ENCODE data around the gene CUTA. TPM values are rescaled to one million over a fixed set of nuclear protein-coding genes. Genes with fewer than 3 reads are reported as not detected.

The CUTA gene
- total and polyA plus RNA-seq, 2 experiments from 2014 or later = 207 to 421 TPM

DNA sequence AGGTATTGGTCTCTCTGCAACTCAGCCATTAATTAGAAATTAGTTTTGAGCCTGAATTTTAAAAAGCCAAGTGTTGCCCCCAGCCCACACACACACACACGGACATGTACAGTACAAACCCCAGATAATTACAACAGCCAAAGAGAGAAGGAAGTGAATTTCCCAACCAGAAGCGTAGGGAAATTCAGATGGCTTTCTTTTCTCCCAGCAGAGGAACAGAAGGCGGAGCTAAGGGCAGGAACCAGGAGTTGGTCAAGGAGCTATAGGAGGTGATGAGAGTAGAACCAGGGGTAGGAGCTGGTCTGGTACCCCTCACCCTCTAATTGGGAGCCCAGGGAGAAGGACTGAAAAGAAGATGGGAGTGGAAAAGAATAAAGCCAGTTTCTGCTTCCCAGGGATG is 32.5 kb upstream of the CUTA start:
- peaks cover 13% of the 10 kb centered on the region for H3F3A ChIP-seq (replicated peaks; ENCODE audit: low read depth)
- H3K79me2 ChIP-seq (replicated peaks; ENCODE audit: insufficient read depth) = peaks cover 8% of the 10 kb centered on the region
- peaks cover 4% of the 10 kb centered on the region; the same call in 1 of the 2 replicates for H3K4me1 ChIP-seq (ENCODE audit: insufficient read depth)
- Mint-ChIP-seq H3K4me3 (no peak overlapping the region; the same call in 2 of the 3 replicates), H3K27me3 (ENCODE audit: insufficient read depth, low read depth, poor library complexity) (peaks cover 32% of the 10 kb centered on the region), H3K9me3 (peaks cover 7% of the 10 kb centered on the region; the same call in 2 of the 3 replicates), H3K36me3 (ENCODE audit: low read depth) (peaks cover 78% of the 10 kb centered on the region), H3K27ac (no peak overlapping the region), H3K4me1 (peaks cover 29% of the 10 kb centered on the region)
- peaks cover 17% of the 10 kb centered on the region for H3K36me3 ChIP-seq (ENCODE audit: insufficient read depth)
- H3K27ac ChIP-seq (ENCODE audit: low read depth) = no peak overlapping the region
- H3K4me2 ChIP-seq = no peak overlapping the region
- no peak for DNase-seq (ENCODE audit: low spot score)
- no peaks in the 10 kb centered on the region for H3K9me2 ChIP-seq (ENCODE audit: insufficient read depth)
- no peak overlapping the region for H3K4me3 ChIP-seq
- no peak overlapping the region for H2AFZ ChIP-seq
- H4K20me1 ChIP-seq (replicated peaks; ENCODE audit: insufficient read depth) = peaks cover 2% of the 10 kb centered on the region
- TF ChIP-seq REST (IDR thresholded peaks at IDR 0.05; ENCODE audit: unreplicated experiment) = no peak
- no peak for TF ChIP-seq POLR2AphosphoS5 (IDR thresholded peaks at IDR 0.05; ENCODE audit: low read depth)
- no peak for TF ChIP-seq CTCF (conservative IDR thresholded peaks at IDR 0.05; ENCODE audit: low read depth in 2 of 2)
- no peak for TF ChIP-seq CREB1 (CRISPR knock-in tag; IDR thresholded peaks at IDR 0.05; ENCODE audit: low read depth)
- TF ChIP-seq ETS1 (IDR thresholded peaks at IDR 0.05) = no peak
- no peak for TF ChIP-seq NANOG (IDR thresholded peaks at IDR 0.05; ENCODE audit: borderline replicate concordance)
- TF ChIP-seq STAT1 (IDR thresholded peaks at IDR 0.05; ENCODE audit: unreplicated experiment) = no peak
- TF ChIP-seq, protein P1, sequence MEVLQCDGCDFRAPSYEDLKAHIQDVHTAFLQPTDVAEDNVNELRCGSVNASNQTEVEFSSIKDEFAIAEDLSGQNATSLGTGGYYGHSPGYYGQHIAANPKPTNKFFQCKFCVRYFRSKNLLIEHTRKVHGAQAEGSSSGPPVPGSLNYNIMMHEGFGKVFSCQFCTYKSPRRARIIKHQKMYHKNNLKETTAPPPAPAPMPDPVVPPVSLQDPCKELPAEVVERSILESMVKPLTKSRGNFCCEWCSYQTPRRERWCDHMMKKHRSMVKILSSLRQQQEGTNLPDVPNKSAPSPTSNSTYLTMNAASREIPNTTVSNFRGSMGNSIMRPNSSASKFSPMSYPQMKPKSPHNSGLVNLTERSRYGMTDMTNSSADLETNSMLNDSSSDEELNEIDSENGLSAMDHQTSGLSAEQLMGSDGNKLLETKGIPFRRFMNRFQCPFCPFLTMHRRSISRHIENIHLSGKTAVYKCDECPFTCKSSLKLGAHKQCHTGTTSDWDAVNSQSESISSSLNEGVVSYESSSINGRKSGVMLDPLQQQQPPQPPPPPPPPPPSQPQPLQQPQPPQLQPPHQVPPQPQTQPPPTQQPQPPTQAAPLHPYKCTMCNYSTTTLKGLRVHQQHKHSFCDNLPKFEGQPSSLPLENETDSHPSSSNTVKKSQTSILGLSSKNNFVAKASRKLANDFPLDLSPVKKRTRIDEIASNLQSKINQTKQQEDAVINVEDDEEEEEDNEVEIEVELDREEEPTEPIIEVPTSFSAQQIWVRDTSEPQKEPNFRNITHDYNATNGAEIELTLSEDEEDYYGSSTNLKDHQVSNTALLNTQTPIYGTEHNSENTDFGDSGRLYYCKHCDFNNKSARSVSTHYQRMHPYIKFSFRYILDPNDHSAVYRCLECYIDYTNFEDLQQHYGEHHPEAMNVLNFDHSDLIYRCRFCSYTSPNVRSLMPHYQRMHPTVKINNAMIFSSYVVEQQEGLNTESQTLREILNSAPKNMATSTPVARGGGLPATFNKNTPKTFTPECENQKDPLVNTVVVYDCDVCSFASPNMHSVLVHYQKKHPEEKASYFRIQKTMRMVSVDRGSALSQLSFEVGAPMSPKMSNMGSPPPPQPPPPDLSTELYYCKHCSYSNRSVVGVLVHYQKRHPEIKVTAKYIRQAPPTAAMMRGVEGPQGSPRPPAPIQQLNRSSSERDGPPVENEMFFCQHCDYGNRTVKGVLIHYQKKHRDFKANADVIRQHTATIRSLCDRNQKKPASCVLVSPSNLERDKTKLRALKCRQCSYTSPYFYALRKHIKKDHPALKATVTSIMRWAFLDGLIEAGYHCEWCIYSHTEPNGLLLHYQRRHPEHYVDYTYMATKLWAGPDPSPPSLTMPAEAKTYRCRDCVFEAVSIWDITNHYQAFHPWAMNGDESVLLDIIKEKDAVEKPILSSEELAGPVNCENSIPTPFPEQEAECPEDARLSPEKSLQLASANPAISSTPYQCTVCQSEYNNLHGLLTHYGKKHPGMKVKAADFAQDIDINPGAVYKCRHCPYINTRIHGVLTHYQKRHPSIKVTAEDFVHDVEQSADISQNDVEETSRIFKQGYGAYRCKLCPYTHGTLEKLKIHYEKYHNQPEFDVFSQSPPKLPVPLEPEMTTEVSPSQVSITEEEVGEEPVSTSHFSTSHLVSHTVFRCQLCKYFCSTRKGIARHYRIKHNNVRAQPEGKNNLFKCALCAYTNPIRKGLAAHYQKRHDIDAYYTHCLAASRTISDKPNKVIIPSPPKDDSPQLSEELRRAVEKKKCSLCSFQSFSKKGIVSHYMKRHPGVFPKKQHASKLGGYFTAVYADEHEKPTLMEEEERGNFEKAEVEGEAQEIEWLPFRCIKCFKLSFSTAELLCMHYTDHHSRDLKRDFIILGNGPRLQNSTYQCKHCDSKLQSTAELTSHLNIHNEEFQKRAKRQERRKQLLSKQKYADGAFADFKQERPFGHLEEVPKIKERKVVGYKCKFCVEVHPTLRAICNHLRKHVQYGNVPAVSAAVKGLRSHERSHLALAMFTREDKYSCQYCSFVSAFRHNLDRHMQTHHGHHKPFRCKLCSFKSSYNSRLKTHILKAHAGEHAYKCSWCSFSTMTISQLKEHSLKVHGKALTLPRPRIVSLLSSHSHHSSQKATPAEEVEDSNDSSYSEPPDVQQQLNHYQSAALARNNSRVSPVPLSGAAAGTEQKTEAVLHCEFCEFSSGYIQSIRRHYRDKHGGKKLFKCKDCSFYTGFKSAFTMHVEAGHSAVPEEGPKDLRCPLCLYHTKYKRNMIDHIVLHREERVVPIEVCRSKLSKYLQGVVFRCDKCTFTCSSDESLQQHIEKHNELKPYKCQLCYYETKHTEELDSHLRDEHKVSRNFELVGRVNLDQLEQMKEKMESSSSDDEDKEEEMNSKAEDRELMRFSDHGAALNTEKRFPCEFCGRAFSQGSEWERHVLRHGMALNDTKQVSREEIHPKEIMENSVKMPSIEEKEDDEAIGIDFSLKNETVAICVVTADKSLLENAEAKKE (CRISPR knock-in tag; IDR thresholded peaks at IDR 0.05) = no peak
- TF ChIP-seq ZNF331 (CRISPR knock-in tag; IDR thresholded peaks at IDR 0.05; ENCODE audit: low read depth) = no peak
- no peak for TF ChIP-seq JUNB (IDR thresholded peaks at IDR 0.05; ENCODE audit: unreplicated experiment)
- TF ChIP-seq ZNF114 (CRISPR knock-in tag; IDR thresholded peaks at IDR 0.05) = no peak
- TF ChIP-seq EZH2 (IDR thresholded peaks at IDR 0.05; ENCODE audit: low read depth, unreplicated experiment) = no peak
- ATAC-seq = no peak
- H3K27me3 ChIP-seq (ENCODE audit: insufficient read depth) = no peaks in the 10 kb centered on the region

Data from GM23338 (cell line).